Stimulated activated CD4-positive, alpha-beta T cell treated with anti-CD3 and anti-CD28 coated beads, Interleukin-15, amount 100 ng/mL, for 1 hour (primary cell): Measurements from ENCODE around the gene SOCS4.
"Not testable (repeated sequence)": the region's sequence is repeated elsewhere in the genome, so short reads cannot be mapped to it uniquely, and the experiment has no call there.

Source experiments
- DNase-seq, 2 donors: peaks; one replicate each; pipeline ENCODE4 v3.0.0-alpha.2; 2020; ENCODE audit warnings: low read depth in 1 of 2, low spot score in 1 of 2

The SOCS4 gene

GRCh38 chr14:55026793-55027561 is at the start of gene SOCS4, which contains the start of gene WDHD1:
Gene SOCS4, plus strand, starts transcription at chr14:55027236. Its CDS starts 15,806 bp downstream, at chr14:55043042.
Gene WDHD1, minus strand, starts transcription at chr14:55027099. Its CDS starts 312 bp downstream, at chr14:55026787.
- DNase-seq: peak; percentile 92 to 98

GRCh38 chr14:54979039-54979438 is 48.0 kb upstream of the SOCS4 start:
- DNase-seq: no peak

- no peak for DNase-seq
Observed at GRCh38 chr14:54981698-54982097, 45.3 kb upstream of the SOCS4 start.

- DNase-seq: no peak
Observed at GRCh38 chr14:54985156-54985555, 41.9 kb upstream of the SOCS4 start.

- no peak for DNase-seq
Observed at GRCh38 chr14:55000381-55000780, 26.7 kb upstream of the SOCS4 start.

- DNase-seq: no peak
Observed at GRCh38 chr14:55005071-55005470, 22.0 kb upstream of the SOCS4 start.

- no peak for DNase-seq
Observed at GRCh38 chr14:55015006-55015405, 12.0 kb upstream of the SOCS4 start.

GRCh38 chr14:55019968-55020554 is 7.0 kb upstream of the SOCS4 start:
- no peak for DNase-seq

GRCh38 chr14:55024365-55024764 is 2.7 kb upstream of the SOCS4 start:
- DNase-seq: not testable (repeated sequence)

GRCh38 chr14:55025948-55026347 is 1.1 kb upstream of the SOCS4 start:
- DNase-seq: no peak

- no peak for DNase-seq
Observed at GRCh38 chr14:55026441-55026792, 619 bp upstream of the SOCS4 start.

- no peak for DNase-seq
Observed at GRCh38 chr14:55028066-55028465, 1.0 kb downstream of the SOCS4 start.

GRCh38 chr14:55028476-55028875 is 1.4 kb downstream of the SOCS4 start:
- DNase-seq: no peak

GRCh38 chr14:55031190-55031589 is 4.2 kb downstream of the SOCS4 start:
- DNase-seq: no peak

- DNase-seq: not testable (repeated sequence)
Observed at GRCh38 chr14:55037995-55038394, 11.0 kb downstream of the SOCS4 start.

GRCh38 chr14:55038708-55039107 is 11.7 kb downstream of the SOCS4 start:
- DNase-seq: no peak

GRCh38 chr14:55043528-55043927 is 16.5 kb downstream of the SOCS4 start:
- no peak for DNase-seq

GRCh38 chr14:55045087-55045486 is 18.1 kb downstream of the SOCS4 start:
- DNase-seq: no peak

GRCh38 chr14:55047301-55048053 is 20.4 kb downstream of the SOCS4 start:
- no peak for DNase-seq

- no peak for DNase-seq
Observed at GRCh38 chr14:55048900-55049436, 21.9 kb downstream of the SOCS4 start.

- DNase-seq: no peak
Observed at GRCh38 chr14:55051165-55051422, 24.1 kb downstream of the SOCS4 start.
